Activated naive CD8-positive, alpha-beta T cell treated with anti-CD3 and anti-CD28 coated beads, Interleukin-2, amount 50 U/mL, for 24 hours (primary cell): ENCODE measurements around the gene RIMS1.

Experiments
- ATAC-seq: fragments of 150-1000 bp; cut with Tn5 transposase; one replicate; pipeline ENCODE4 v1.10.0; 2021
- DNase-seq: peaks from one replicate; pipeline ENCODE4 v3.0.0; 2021
- H3K27ac Mint-ChIP-seq: one replicate; pipeline ENCODE4 v1.8.0; 2021; ENCODE audit warnings: mild to moderate bottlenecking, mixed read lengths
- H3K27me3 Mint-ChIP-seq: one replicate; pipeline ENCODE4 v1.8.0; 2021; ENCODE audit warnings: mixed read lengths
- H3K36me3 Mint-ChIP-seq: one replicate; pipeline ENCODE4 v1.8.0; 2021; ENCODE audit warnings: low read depth, mixed read lengths
- H3K4me1 Mint-ChIP-seq: one replicate; pipeline ENCODE4 v1.8.0; 2021; ENCODE audit warnings: mixed read lengths
- H3K4me3 Mint-ChIP-seq: one replicate; pipeline ENCODE4 v1.8.0; 2021; ENCODE audit warnings: mild to moderate bottlenecking, moderate library complexity, mixed read lengths
- H3K9me3 Mint-ChIP-seq: one replicate; pipeline ENCODE4 v1.8.0; 2021; ENCODE audit warnings: mixed read lengths

The RIMS1 gene

GRCh38 chr6:72348926-72349325 lies 462.6 kb downstream of the RIMS1 start:
- ATAC-seq (no peak), DNase-seq (no peak)
- H3K9me3 Mint-ChIP-seq = no peaks in the 10 kb centered on the region
- H3K4me1 Mint-ChIP-seq = no peaks in the 10 kb centered on the region
- no peak overlapping the region for H3K4me3 Mint-ChIP-seq
- no peak overlapping the region for H3K27ac Mint-ChIP-seq
- no peaks in the 10 kb centered on the region for H3K36me3 Mint-ChIP-seq
- peaks cover 3% of the 10 kb centered on the region for H3K27me3 Mint-ChIP-seq

- Mint-ChIP-seq H3K36me3 (no peaks in the 10 kb centered on the region), H3K4me1 (no peaks in the 10 kb centered on the region), H3K9me3 (no peaks in the 10 kb centered on the region), H3K4me3 (no peak overlapping the region), H3K27me3 (peaks cover 3% of the 10 kb centered on the region), H3K27ac (no peak overlapping the region)
- DNase-seq = no peak
- no peak for ATAC-seq
These were observed 464.0 kb downstream of the RIMS1 start for GRCh38 chr6:72350296-72350881.

- DNase-seq (no peak), ATAC-seq (no peak)
- Mint-ChIP-seq H3K4me3 (no peak overlapping the region), H3K4me1 (no peaks in the 10 kb centered on the region), H3K36me3 (no peaks in the 10 kb centered on the region), H3K9me3 (no peaks in the 10 kb centered on the region), H3K27ac (no peak overlapping the region), H3K27me3 (peaks cover 13% of the 10 kb centered on the region)
These were observed 477.7 kb downstream of the RIMS1 start for GRCh38 chr6:72363844-72364740.

- DNase-seq = no peak
- Mint-ChIP-seq H3K9me3 (no peaks in the 10 kb centered on the region), H3K4me1 (no peaks in the 10 kb centered on the region), H3K27ac (no peak overlapping the region), H3K36me3 (no peaks in the 10 kb centered on the region), H3K27me3 (peaks cover 18% of the 10 kb centered on the region), H3K4me3 (no peak overlapping the region)
- no peak for ATAC-seq
These were observed 479.4 kb downstream of the RIMS1 start for GRCh38 chr6:72365773-72366172.

- Mint-ChIP-seq H3K36me3 (no peaks in the 10 kb centered on the region), H3K9me3 (no peaks in the 10 kb centered on the region), H3K27me3 (peaks cover 16% of the 10 kb centered on the region), H3K4me1 (no peaks in the 10 kb centered on the region), H3K4me3 (no peak overlapping the region), H3K27ac (no peak overlapping the region)
- no peak for DNase-seq
- ATAC-seq = no peak
These were observed 481.1 kb downstream of the RIMS1 start for GRCh38 chr6:72367439-72367838.

GRCh38 chr6:72371473-72371872 lies 485.1 kb downstream of the RIMS1 start:
- Mint-ChIP-seq H3K36me3 (no peaks in the 10 kb centered on the region), H3K27me3 (peaks cover 15% of the 10 kb centered on the region), H3K4me1 (no peaks in the 10 kb centered on the region), H3K4me3 (no peak overlapping the region), H3K9me3 (no peaks in the 10 kb centered on the region), H3K27ac (no peak overlapping the region)
- DNase-seq = no peak
- no peak for ATAC-seq

- Mint-ChIP-seq H3K9me3 (no peaks in the 10 kb centered on the region), H3K27me3 (peaks cover 9% of the 10 kb centered on the region), H3K36me3 (no peaks in the 10 kb centered on the region), H3K4me3 (no peak overlapping the region), H3K4me1 (no peaks in the 10 kb centered on the region), H3K27ac (no peak overlapping the region)
- DNase-seq = no peak
- ATAC-seq = no peak
These were observed 487.8 kb downstream of the RIMS1 start for GRCh38 chr6:72374172-72374571.

- Mint-ChIP-seq H3K4me1 (no peaks in the 10 kb centered on the region), H3K27ac (no peak overlapping the region), H3K27me3 (peaks cover 9% of the 10 kb centered on the region), H3K36me3 (no peaks in the 10 kb centered on the region), H3K9me3 (no peaks in the 10 kb centered on the region), H3K4me3 (no peak overlapping the region)
- DNase-seq = no peak
- no peak for ATAC-seq
These were observed 488.5 kb downstream of the RIMS1 start for GRCh38 chr6:72374857-72375256.

- peaks cover 7% of the 10 kb centered on the region for H3K27me3 Mint-ChIP-seq
- DNase-seq (no peak), ATAC-seq (no peak)
- no peaks in the 10 kb centered on the region for H3K9me3 Mint-ChIP-seq
- H3K27ac Mint-ChIP-seq = no peak overlapping the region
- no peak overlapping the region for H3K4me3 Mint-ChIP-seq
- H3K4me1 Mint-ChIP-seq = no peaks in the 10 kb centered on the region
- H3K36me3 Mint-ChIP-seq = no peaks in the 10 kb centered on the region
These were observed 490.4 kb downstream of the RIMS1 start for GRCh38 chr6:72376736-72377135.

GRCh38 chr6:72381076-72381475 lies 494.7 kb downstream of the RIMS1 start:
- ATAC-seq = no peak
- DNase-seq = no peak
- Mint-ChIP-seq H3K4me3 (no peak overlapping the region), H3K36me3 (no peaks in the 10 kb centered on the region), H3K9me3 (no peaks in the 10 kb centered on the region), H3K27me3 (peaks cover 2% of the 10 kb centered on the region), H3K27ac (no peak overlapping the region), H3K4me1 (peaks cover 3% of the 10 kb centered on the region)

GRCh38 chr6:72382602-72383529 lies 496.5 kb downstream of the RIMS1 start:
- Mint-ChIP-seq H3K4me3 (no peak overlapping the region), H3K27ac (no peak overlapping the region), H3K9me3 (no peaks in the 10 kb centered on the region), H3K4me1 (peaks cover 3% of the 10 kb centered on the region), H3K36me3 (no peaks in the 10 kb centered on the region), H3K27me3 (peaks cover 9% of the 10 kb centered on the region)
- DNase-seq (no peak), ATAC-seq (no peak)

GRCh38 chr6:72386324-72386723 lies 500.0 kb downstream of the RIMS1 start:
- no peaks in the 10 kb centered on the region for H3K9me3 Mint-ChIP-seq

GRCh38 chr6:72389698-72390097 lies 503.3 kb downstream of the RIMS1 start:
- DNase-seq (no peak), ATAC-seq (no peak)
- peaks cover 16% of the 10 kb centered on the region for H3K27me3 Mint-ChIP-seq
- no peaks in the 10 kb centered on the region for H3K4me1 Mint-ChIP-seq
- H3K9me3 Mint-ChIP-seq = no peaks in the 10 kb centered on the region
- no peak overlapping the region for H3K27ac Mint-ChIP-seq
- H3K4me3 Mint-ChIP-seq = no peak overlapping the region
- no peaks in the 10 kb centered on the region for H3K36me3 Mint-ChIP-seq

More at GRCh38 chr6:72386324-72386723, 500.0 kb downstream of the RIMS1 start:
- DNase-seq = no peak
- no peak overlapping the region for H3K27ac Mint-ChIP-seq
- ATAC-seq = no peak
- no peaks in the 10 kb centered on the region for H3K36me3 Mint-ChIP-seq
- H3K4me3 Mint-ChIP-seq = no peak overlapping the region
- peaks cover 3% of the 10 kb centered on the region for H3K4me1 Mint-ChIP-seq
- H3K27me3 Mint-ChIP-seq = peaks cover 7% of the 10 kb centered on the region

GRCh38 chr6:72390548-72390947 lies 504.2 kb downstream of the RIMS1 start:
- Mint-ChIP-seq H3K27me3 (peaks cover 16% of the 10 kb centered on the region), H3K36me3 (no peaks in the 10 kb centered on the region), H3K4me3 (no peak overlapping the region), H3K27ac (no peak overlapping the region), H3K9me3 (no peaks in the 10 kb centered on the region), H3K4me1 (no peaks in the 10 kb centered on the region)
- no peak for ATAC-seq
- no peak for DNase-seq
